NCI-H2107 (cell line): Measurements from ENCODE around the gene PIBF1.
A peak's percentile ranks its signal among the peaks of the same experiment; 100 is the strongest.
"Not testable (repeated sequence)": the region's sequence is repeated elsewhere in the genome, so short reads cannot be mapped to it uniquely, and the experiment has no call there.

Source experiments
- DNase-seq: peaks from one replicate; lab custom pipeline; 2025; lab: John Stamatoyannopoulos, UW

PIBF1 gene

GRCh38 chr13:73018336-73018735 is 236.4 kb downstream of the PIBF1 start:
- no peak for DNase-seq

GRCh38 chr13:73025217-73026012 is 243.5 kb downstream of the PIBF1 start:
- no peak for DNase-seq

GRCh38 chr13:73034901-73035300 is 253.0 kb downstream of the PIBF1 start:
- DNase-seq, result no peak

GRCh38 chr13:73035660-73036059 is 253.7 kb downstream of the PIBF1 start:
- DNase-seq, result no peak

GRCh38 chr13:73036566-73036965 is 254.6 kb downstream of the PIBF1 start:
- DNase-seq, result no peak

- DNase-seq, result no peak
Measured at GRCh38 chr13:73038064-73038463, 256.1 kb downstream of the PIBF1 start.

GRCh38 chr13:73039201-73040108 is 257.5 kb downstream of the PIBF1 start:
- no peak for DNase-seq

- DNase-seq, result no peak
Measured at GRCh38 chr13:73040484-73040883, 258.6 kb downstream of the PIBF1 start.

GRCh38 chr13:73040968-73041596 is 259.1 kb downstream of the PIBF1 start:
- DNase-seq, result no peak

GRCh38 chr13:73045031-73045430 is 263.1 kb downstream of the PIBF1 start:
- DNase-seq, result no peak

GRCh38 chr13:73048615-73049014 is 266.7 kb downstream of the PIBF1 start:
- DNase-seq, result not testable (repeated sequence)

- no peak for DNase-seq
Measured at GRCh38 chr13:73054712-73055111, 272.8 kb downstream of the PIBF1 start.

GRCh38 chr13:73055813-73056564 is 274.1 kb downstream of the PIBF1 start:
- no peak for DNase-seq

- DNase-seq, result no peak
Measured at GRCh38 chr13:73056565-73056962, 274.6 kb downstream of the PIBF1 start.

- DNase-seq, result no peak
Measured at GRCh38 chr13:73057284-73058063, 275.5 kb downstream of the PIBF1 start.

GRCh38 chr13:73058064-73058313 is 276.1 kb downstream of the PIBF1 start:
- no peak for DNase-seq

- DNase-seq, result no peak
Measured at GRCh38 chr13:73058432-73058735, 276.5 kb downstream of the PIBF1 start.

GRCh38 chr13:73058736-73059459 is 277.0 kb downstream of the PIBF1 start, which contains the start of gene KLF5:
TSS of gene KLF5 (plus strand) at chr13:73059005. CDS start at chr13:73059328, 323 bp downstream.
- DNase-seq, result peak; percentile 80

GRCh38 chr13:73059460-73060250 is 277.7 kb downstream of the PIBF1 start:
- DNase-seq, result peak; percentile 10
